Measurements from ENCODE around the gene KCNQ1.

The KCNQ1 gene

DNA sequence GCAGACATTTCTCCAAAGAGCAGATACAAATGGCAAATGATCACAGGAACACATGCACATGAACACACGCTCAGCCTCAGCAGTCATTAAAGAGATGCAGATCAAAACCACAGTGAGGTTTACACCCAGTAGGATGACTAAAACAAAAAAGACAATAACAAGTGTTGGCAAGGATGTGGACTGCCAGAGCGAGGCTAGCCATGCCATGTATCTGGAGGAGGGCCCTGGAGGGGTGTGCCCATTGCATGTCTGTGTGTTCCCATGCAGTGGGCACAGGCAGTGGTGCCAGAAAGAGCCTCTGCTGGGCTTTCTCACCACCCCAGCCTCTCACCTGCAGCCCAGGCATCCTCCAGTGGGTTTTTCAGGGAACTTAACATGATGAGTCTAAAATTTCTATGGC is 309.2 kb downstream of the KCNQ1 start:
- no peak overlapping the region for H3K27ac ChIP-seq (ENCODE audit: insufficient read depth in 1 of 2, low read depth in 1 of 2, low read length in 2 of 2, poor library complexity in 1 of 2, severe bottlenecking in 2 of 2)
- H3K4me3 ChIP-seq (ENCODE audit: control insufficient read depth in 1 of 7, extremely low read depth in 1 of 7, insufficient read depth in 4 of 7, low read depth in 2 of 7, low read length in 6 of 7) = no peak overlapping the region
- no peaks in the 10 kb centered on the region for H3K27me3 ChIP-seq (replicated peaks in 2 of 5; ENCODE audit: control insufficient read depth in 4 of 5, insufficient read depth in 5 of 5, low read length in 4 of 5)
- POLR2A ChIA-PET = no interaction called here
- H3K4me1 ChIP-seq (ENCODE audit: control extremely low read depth in 1 of 4, control insufficient read depth in 4 of 4, insufficient read depth in 4 of 4, low read length in 3 of 4) = no peaks in the 10 kb centered on the region
- WGBS (ENCODE audit: insufficient coverage) = 100% methylated on average over 1 of the region's 2 CpGs
- H3K36me3 ChIP-seq (ENCODE audit: control insufficient read depth in 4 of 4, insufficient read depth in 4 of 4, low read length in 3 of 4) = no peaks in the 10 kb centered on the region
- CTCF ChIA-PET = no interaction called here
- peaks cover 0 to 12% (median 4%) of the 10 kb centered on the region in 5 experiments for H3K9me3 ChIP-seq (ENCODE audit: control extremely low read depth in 1 of 5, control insufficient read depth in 4 of 5, insufficient read depth in 2 of 5, low read depth in 1 of 5, low read length in 4 of 5)
- no peak for DNase-seq

DNA sequence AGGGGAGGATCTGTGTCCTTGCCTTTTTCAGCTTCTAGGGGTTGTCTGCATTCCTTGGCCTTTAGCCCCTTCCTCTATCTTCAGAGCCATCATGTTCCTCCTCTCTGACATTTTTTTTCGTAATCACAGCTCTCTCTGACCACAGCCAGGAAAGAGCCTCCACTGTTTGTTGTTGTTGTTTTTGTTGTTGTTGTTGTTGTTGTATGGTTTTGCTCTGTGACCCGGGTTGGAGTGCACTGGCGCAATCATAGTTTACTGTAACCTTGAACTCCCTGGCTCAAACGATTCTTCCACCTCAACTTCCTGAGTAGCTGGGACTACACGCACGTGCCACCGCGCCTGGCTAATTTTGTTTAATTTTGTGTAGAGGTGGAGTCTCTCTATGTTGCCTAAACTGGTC is 310.3 kb downstream of the KCNQ1 start:
- Histone ChIP-seq H3K4me1 (ENCODE audit: control extremely low read depth in 1 of 4, control insufficient read depth in 4 of 4, insufficient read depth in 4 of 4, low read length in 3 of 4) (no peaks in the 10 kb centered on the region), H3K27me3 (replicated peaks in 2 of 5; ENCODE audit: control insufficient read depth in 4 of 5, insufficient read depth in 5 of 5, low read length in 4 of 5) (no peaks in the 10 kb centered on the region), H3K36me3 (ENCODE audit: control insufficient read depth in 4 of 4, insufficient read depth in 4 of 4, low read length in 3 of 4) (no peaks in the 10 kb centered on the region), H3K9me3 (ENCODE audit: control extremely low read depth in 1 of 5, control insufficient read depth in 4 of 5, insufficient read depth in 2 of 5, low read depth in 1 of 5, low read length in 4 of 5) (peaks cover 0 to 12% (median 4%) of the 10 kb centered on the region in 5 experiments), H3K4me3 (ENCODE audit: control insufficient read depth in 1 of 7, extremely low read depth in 1 of 7, insufficient read depth in 4 of 7, low read depth in 2 of 7, low read length in 6 of 7) (no peak overlapping the region), H3K27ac (ENCODE audit: insufficient read depth in 1 of 2, low read depth in 1 of 2, low read length in 2 of 2, poor library complexity in 1 of 2, severe bottlenecking in 2 of 2) (no peak overlapping the region)
- ChIA-PET POLR2A (no interaction called here), CTCF (no interaction called here)
- no CpG with 5 or more reads among the region's 8 CpGs for WGBS (ENCODE audit: insufficient coverage)
- DNase-seq = no peak

GRCh38 chr11:2758751-2759150 is 313.9 kb downstream of the KCNQ1 start:
- peaks cover 0 to 12% (median 4%) of the 10 kb centered on the region in 5 experiments for H3K9me3 ChIP-seq (ENCODE audit: control extremely low read depth in 1 of 5, control insufficient read depth in 4 of 5, insufficient read depth in 2 of 5, low read depth in 1 of 5, low read length in 4 of 5)
- no peak overlapping the region for H3K27ac ChIP-seq (ENCODE audit: insufficient read depth in 1 of 2, low read depth in 1 of 2, low read length in 2 of 2, poor library complexity in 1 of 2, severe bottlenecking in 2 of 2)
- no peaks in the 10 kb centered on the region for H3K4me1 ChIP-seq (ENCODE audit: control extremely low read depth in 1 of 4, control insufficient read depth in 4 of 4, insufficient read depth in 4 of 4, low read length in 3 of 4)
- WGBS (ENCODE audit: insufficient coverage) = 99% methylated on average over 12 of the region's 14 CpGs
- CTCF ChIA-PET = no interaction called here
- H3K36me3 ChIP-seq (ENCODE audit: control insufficient read depth in 4 of 4, insufficient read depth in 4 of 4, low read length in 3 of 4) = no peaks in the 10 kb centered on the region
- H3K4me3 ChIP-seq (ENCODE audit: control insufficient read depth in 1 of 7, extremely low read depth in 1 of 7, insufficient read depth in 4 of 7, low read depth in 2 of 7, low read length in 6 of 7) = no peak overlapping the region
- DNase-seq = no peak
- no peaks in the 10 kb centered on the region for H3K27me3 ChIP-seq (replicated peaks in 2 of 5; ENCODE audit: control insufficient read depth in 4 of 5, insufficient read depth in 5 of 5, low read length in 4 of 5)
- POLR2A ChIA-PET = no interaction called here

- Histone ChIP-seq H3K4me3 (ENCODE audit: control insufficient read depth in 1 of 7, extremely low read depth in 1 of 7, insufficient read depth in 4 of 7, low read depth in 2 of 7, low read length in 6 of 7) (no peak overlapping the region), H3K36me3 (ENCODE audit: control insufficient read depth in 4 of 4, insufficient read depth in 4 of 4, low read length in 3 of 4) (no peaks in the 10 kb centered on the region), H3K27ac (ENCODE audit: insufficient read depth in 1 of 2, low read depth in 1 of 2, low read length in 2 of 2, poor library complexity in 1 of 2, severe bottlenecking in 2 of 2) (no peak overlapping the region), H3K27me3 (replicated peaks in 2 of 5; ENCODE audit: control insufficient read depth in 4 of 5, insufficient read depth in 5 of 5, low read length in 4 of 5) (no peaks in the 10 kb centered on the region), H3K4me1 (ENCODE audit: control extremely low read depth in 1 of 4, control insufficient read depth in 4 of 4, insufficient read depth in 4 of 4, low read length in 3 of 4) (peaks cover 0 to 2% (median 0%) of the 10 kb centered on the region in 4 experiments), H3K9me3 (ENCODE audit: control extremely low read depth in 1 of 5, control insufficient read depth in 4 of 5, insufficient read depth in 2 of 5, low read depth in 1 of 5, low read length in 4 of 5) (peaks cover 0 to 12% (median 4%) of the 10 kb centered on the region in 5 experiments)
- ChIA-PET CTCF (interaction anchor here (0.6 kb wide), 2 partner anchors 176 to 227 kb away, joined by 3 to 4 read pairs; no protein-coding TSS in a partner anchor), POLR2A (no interaction called here)
- no peak for DNase-seq
- 97% methylated on average over 14 of the region's 17 CpGs for WGBS (ENCODE audit: insufficient coverage)
Observed at GRCh38 chr11:2759228-2760195, 314.7 kb downstream of the KCNQ1 start.

DNA sequence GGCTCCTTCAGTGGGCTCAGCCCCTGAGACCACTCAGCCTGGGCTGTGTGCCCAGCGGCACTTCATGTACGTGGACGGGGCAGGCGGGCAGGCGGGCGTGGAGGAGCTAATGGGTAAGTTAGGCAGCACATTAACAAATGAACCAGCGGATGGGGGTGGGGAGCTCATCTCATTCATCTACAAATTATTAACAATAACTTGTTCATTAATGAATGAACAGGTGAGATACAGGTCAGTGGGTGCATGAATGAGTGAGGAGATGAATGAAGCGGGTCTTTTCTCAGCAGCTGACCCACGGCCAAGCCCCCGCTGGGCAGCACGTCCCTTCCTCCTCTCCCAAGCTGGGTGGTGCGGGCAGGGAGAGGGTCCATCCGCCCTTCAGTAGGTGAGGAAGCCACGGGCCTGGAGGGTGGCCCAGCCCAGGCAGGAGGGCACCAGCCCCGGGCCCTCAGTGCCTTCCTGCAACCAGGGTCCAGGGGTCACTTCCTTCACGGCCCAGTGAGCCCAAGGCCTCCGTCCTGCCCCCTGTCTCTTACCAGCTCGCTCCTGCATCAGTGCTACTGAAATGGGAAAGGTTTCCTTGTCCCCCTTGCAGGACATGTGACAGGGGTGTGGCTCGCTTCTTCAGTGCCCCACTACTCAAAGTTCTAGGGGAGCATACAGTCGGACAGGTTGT is 315.5 kb downstream of the KCNQ1 start:
- no peaks in the 10 kb centered on the region for H3K36me3 ChIP-seq (ENCODE audit: control insufficient read depth in 4 of 4, insufficient read depth in 4 of 4, low read length in 3 of 4)
- DNase-seq = no peak
- POLR2A ChIA-PET = no interaction called here
- H3K9me3 ChIP-seq (ENCODE audit: control extremely low read depth in 1 of 5, control insufficient read depth in 4 of 5, insufficient read depth in 2 of 5, low read depth in 1 of 5, low read length in 4 of 5) = peaks cover 0 to 11% (median 4%) of the 10 kb centered on the region in 5 experiments
- H3K4me3 ChIP-seq (ENCODE audit: control insufficient read depth in 1 of 7, extremely low read depth in 1 of 7, insufficient read depth in 4 of 7, low read depth in 2 of 7, low read length in 6 of 7) = no peak overlapping the region
- peaks cover 0 to 2% (median 0%) of the 10 kb centered on the region in 4 experiments for H3K4me1 ChIP-seq (ENCODE audit: control extremely low read depth in 1 of 4, control insufficient read depth in 4 of 4, insufficient read depth in 4 of 4, low read length in 3 of 4)
- no peak overlapping the region for H3K27ac ChIP-seq (ENCODE audit: insufficient read depth in 1 of 2, low read depth in 1 of 2, low read length in 2 of 2, poor library complexity in 1 of 2, severe bottlenecking in 2 of 2)
- CTCF ChIA-PET = no interaction called here
- 90% methylated on average over 16 of the region's 20 CpGs for WGBS (ENCODE audit: insufficient coverage)
- no peaks in the 10 kb centered on the region for H3K27me3 ChIP-seq (replicated peaks in 2 of 5; ENCODE audit: control insufficient read depth in 4 of 5, insufficient read depth in 5 of 5, low read length in 4 of 5)

GRCh38 chr11:2761131-2762030 is 316.6 kb downstream of the KCNQ1 start:
- Histone ChIP-seq H3K27me3 (replicated peaks in 2 of 5; ENCODE audit: control insufficient read depth in 4 of 5, insufficient read depth in 5 of 5, low read length in 4 of 5) (no peaks in the 10 kb centered on the region), H3K4me3 (ENCODE audit: control insufficient read depth in 1 of 7, extremely low read depth in 1 of 7, insufficient read depth in 4 of 7, low read depth in 2 of 7, low read length in 6 of 7) (no peak overlapping the region), H3K9me3 (ENCODE audit: control extremely low read depth in 1 of 5, control insufficient read depth in 4 of 5, insufficient read depth in 2 of 5, low read depth in 1 of 5, low read length in 4 of 5) (peaks cover 0 to 8% (median 3%) of the 10 kb centered on the region in 5 experiments), H3K36me3 (ENCODE audit: control insufficient read depth in 4 of 4, insufficient read depth in 4 of 4, low read length in 3 of 4) (no peaks in the 10 kb centered on the region), H3K4me1 (ENCODE audit: control extremely low read depth in 1 of 4, control insufficient read depth in 4 of 4, insufficient read depth in 4 of 4, low read length in 3 of 4) (peaks cover 0 to 2% (median 0%) of the 10 kb centered on the region in 4 experiments), H3K27ac (ENCODE audit: insufficient read depth in 1 of 2, low read depth in 1 of 2, low read length in 2 of 2, poor library complexity in 1 of 2, severe bottlenecking in 2 of 2) (no peak overlapping the region)
- over 99% methylated on average over 26 of the region's 33 CpGs for WGBS (ENCODE audit: insufficient coverage)
- ChIA-PET POLR2A (no interaction called here), CTCF (no interaction called here)
- no peak for DNase-seq

Data from common myeloid progenitor, CD34-positive (primary cell).